Measurements from ENCODE around the gene KMT2E.

Gene KMT2E

DNA sequence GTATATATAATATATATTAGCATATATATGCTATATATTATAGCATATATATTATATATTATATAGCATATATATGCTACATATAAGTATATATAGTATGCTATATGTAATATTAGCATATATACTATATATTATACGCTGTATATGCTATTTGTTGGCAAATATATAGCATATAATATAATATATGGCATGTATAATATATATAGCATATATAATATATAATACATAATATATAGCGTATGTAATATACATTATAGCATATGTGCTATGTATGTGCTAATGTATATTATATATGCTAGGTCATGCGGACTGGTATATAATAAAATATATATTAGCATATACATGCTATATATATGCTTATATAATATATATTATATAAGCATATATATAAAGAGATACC, 72.8 kb downstream of the KMT2E start:
- no peak for DNase-seq

GRCh38 chr7:105087981-105088380, 74.0 kb downstream of the KMT2E start:
- no peak for DNase-seq

DNA sequence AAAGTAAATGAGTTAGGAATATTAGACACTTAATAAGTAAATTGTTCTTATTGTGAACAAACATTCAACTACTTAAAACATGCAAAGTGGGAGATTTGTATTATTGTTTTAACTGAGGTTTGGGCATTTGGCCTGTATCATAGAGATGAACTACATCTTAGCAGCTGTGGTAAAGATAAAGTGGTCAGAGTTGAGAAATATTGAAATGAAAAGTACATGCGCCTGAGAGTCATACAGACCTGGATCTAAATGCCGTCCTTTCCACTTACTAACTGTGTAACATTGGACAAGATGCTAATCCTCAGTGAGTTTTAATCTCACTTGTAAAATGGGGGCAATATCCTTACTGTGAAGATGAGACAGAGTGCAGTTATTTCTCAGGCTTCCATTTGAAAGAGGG, 74.5 kb downstream of the KMT2E start:
- DNase-seq: no peak

- no peak for DNase-seq
Observed at GRCh38 chr7:105094966-105095365, 81.0 kb downstream of the KMT2E start.

GRCh38 chr7:105096306-105096705, 82.3 kb downstream of the KMT2E start:
- DNase-seq: no peak

DNA sequence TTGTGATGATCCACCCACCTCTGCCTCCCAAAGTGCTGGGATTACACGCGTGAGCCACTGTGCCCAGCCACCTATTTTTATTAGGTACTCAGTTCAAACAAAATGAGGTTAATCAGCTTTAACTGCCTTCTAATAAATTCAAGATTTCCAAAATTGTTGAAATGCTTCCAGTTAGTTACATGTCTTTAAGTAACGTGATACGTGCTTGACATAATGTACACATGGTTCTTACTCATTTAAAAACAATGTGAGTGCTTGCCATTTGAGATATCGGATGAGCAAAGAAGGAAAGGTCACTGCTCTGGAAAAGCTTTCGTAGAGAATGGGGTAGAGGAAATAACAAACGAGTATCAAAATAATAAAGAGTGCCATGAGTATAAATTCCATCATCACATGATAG, 83.6 kb downstream of the KMT2E start:
- DNase-seq: no peak

DNA sequence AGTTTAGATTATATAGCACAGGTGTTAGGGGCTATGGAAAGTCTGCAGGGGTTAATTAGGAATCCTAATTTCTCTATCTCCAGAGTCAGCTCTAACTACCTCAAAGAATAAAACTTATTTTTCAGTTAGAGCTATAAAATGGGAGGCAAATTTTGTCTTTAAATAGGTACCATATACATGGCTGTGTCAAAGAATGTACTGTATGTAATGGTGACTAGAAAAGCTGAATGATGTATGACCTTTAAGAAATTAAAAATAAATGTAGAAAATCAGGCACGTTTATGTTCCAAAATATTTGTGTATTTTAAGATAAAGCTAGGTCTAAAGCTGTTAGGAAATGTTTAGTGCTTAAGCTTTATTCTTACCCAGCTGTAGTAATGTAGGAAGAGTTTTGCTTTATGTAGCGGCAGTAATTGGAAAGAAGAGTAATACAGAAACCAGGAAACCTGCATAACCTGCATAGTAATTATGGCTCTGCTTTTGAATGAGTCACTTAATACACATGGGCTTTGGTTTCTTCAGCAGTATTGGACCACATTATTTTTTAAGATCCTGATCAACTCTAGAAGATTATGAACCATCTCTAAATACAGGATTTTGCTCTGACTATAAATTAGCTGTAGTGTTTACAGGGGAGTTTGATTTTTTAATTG, 85.0 kb downstream of the KMT2E start:
- DNase-seq: peak; percentile 9

- DNase-seq: no peak
Observed at GRCh38 chr7:105101864-105102263, 87.9 kb downstream of the KMT2E start.

GRCh38 chr7:105102557-105103352, 88.8 kb downstream of the KMT2E start:
- DNase-seq: no peak

DNA sequence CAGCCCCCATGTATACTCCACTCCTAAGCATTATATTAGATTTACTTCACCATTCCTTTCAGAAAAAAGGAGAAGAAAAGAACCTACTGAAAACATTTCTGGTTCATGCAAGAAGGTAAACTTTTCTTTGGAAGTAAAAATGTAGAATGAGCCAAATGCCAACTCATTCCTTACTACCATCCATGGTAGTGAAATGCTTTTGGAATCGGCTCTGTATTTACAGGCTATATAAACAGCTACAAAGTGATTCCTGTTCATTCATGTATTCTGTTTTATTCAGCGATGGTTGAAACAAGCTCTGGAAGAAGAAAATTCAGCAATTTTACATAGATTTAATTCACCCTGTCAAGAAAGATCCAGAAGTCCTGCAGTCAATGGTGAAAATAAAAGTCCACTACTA, 91.6 kb downstream of the KMT2E start:
- DNase-seq: no peak

GRCh38 chr7:105106473-105106872, 92.5 kb downstream of the KMT2E start:
- DNase-seq: no peak

GRCh38 chr7:105107458-105107857, 93.5 kb downstream of the KMT2E start:
- no peak for DNase-seq

DNA sequence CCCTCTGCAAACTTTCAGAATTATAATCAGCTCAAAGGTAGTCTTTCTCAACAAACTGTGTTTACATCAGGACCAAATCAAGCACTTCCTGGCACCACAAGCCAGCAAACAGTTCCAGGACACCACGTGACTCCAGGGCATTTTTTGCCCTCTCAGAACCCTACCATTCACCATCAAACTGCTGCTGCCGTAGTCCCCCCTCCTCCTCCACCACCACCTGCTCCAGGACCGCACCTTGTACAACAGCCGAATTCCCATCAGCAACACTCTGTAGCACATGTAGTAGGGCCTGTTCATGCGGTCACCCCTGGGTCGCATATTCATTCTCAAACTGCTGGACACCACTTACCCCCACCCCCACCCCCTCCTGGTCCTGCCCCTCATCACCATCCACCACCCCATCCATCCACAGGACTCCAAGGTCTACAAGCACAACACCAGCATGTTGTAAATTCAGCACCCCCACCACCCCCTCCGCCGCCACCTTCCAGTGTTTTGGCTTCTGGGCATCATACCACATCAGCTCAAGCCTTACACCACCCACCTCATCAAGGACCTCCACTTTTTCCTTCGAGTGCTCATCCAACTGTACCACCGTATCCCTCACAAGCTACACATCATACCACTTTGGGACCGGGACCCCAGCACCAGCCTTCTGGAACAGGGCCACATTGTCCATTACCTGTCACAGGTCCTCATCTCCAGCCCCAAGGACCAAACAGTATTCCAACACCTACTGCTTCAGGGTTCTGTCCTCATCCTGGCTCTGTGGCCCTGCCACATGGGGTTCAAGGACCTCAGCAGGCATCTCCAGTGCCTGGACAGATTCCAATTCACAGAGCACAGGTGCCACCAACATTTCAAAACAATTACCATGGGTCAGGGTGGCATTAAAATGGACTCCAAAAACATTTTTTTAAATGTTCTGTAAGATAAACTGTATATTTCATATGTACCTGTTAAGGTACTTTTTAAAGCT, 98.7 kb downstream of the KMT2E start:
- DNase-seq: no peak

DNA sequence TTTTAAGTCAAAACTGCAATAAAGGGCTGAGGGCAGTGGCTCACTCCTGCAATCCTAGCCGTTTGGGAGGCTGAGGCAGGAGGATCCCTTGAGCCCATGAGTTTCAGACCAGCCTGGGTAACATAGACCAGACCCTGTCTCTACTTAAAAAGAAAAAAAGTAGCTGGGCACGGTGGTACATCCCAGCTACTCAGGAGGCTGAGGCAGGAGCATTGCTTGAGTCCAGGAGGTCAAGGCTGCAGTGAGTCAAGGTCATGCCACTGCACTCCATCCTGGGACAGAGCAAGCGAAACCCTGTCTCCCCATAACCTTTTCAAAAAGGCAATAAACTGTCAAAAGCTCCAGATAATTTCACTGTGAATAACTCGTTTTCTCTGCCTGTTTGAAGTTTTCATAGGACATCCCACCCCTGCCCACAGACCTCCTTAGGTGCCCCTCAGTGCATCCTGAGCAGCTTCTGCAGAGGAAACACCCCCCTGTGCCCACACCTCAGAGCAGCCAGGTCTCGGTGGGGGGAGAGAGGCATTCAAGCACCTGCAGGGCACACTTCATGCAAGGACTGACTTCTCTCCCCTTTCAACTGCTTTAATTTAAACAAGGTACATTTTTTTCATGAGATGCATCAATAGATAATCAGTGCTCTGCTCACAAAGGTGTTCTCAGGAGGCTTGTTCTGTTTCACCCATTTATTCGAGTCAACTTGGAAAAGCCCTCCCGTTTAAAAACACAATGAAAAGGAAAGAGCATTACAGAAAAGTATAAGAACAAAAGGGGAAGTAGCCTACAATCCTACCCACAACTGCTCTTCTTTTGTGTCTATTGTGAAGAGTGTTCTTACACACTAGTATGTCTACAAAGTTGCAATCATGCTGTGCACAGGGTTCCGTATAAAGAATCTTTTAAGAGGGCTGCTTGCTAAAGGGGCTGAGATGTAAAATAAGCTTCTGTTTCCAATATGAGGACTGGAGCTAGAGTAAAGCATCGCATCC, 104.9 kb downstream of the KMT2E start:
- DNase-seq: no peak

DNA sequence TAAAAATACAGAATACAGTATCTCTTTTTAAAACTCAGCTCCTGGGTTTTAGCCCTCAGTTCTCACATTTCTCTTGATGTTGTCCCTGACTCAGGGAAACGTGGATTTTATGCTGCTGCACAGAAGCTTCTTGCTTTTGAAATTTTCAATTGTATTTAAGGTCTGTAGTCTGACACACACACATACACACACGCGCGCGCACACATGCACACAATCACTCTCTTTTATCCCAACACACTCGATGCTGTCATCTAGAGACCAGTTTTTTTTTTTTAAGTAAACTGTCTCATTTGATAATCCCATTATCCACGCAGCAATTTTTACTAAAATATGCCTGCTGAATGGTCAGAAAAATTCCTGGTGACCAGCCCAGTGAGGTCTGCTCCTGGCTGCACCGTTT, 108.6 kb downstream of the KMT2E start:
- no peak for DNase-seq

- no peak for DNase-seq
Observed at GRCh38 chr7:105125745-105126144, 111.7 kb downstream of the KMT2E start.

GRCh38 chr7:105126436-105126975, 112.5 kb downstream of the KMT2E start:
- no peak for DNase-seq

- no peak for DNase-seq
Observed at GRCh38 chr7:105127179-105127578, 113.2 kb downstream of the KMT2E start.

GRCh38 chr7:105130048-105130447, 116.0 kb downstream of the KMT2E start:
- DNase-seq: no peak

- no peak for DNase-seq
Observed at GRCh38 chr7:105130580-105130979, 116.6 kb downstream of the KMT2E start.

DNA sequence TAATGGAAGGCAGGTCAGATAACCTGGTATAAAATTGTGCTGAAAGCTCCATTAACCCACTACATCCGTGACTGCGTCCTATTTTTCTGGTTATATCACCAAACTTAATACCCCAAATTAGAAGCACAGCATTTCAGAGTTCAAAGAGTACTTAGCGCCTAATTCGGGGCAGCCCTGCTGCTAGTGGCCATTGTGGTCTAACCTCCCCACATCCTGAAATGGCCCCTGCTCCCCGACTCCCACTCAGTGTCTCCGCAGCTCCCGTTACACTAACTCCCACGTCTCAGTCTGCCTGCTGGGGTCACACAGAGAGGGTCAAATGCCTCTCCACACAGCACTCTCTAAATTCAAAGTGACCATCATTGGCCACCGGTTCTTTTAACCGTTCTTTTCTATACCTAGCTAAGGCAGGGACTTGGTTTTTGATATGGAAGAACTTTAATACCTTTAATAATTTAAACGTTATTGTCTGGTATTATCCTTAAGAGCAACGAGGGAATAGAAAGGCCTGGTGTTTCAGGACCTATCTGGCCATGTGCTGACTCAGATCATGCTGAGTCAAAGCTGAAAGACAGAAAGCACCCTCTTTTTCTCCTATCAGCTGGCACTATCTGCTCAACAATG, 117.1 kb downstream of the KMT2E start:
- DNase-seq: no peak

Data from NCI-H2081 treated with DMSO at 0.1 percent for 48 hours (cell line).